Astrocyte (in vitro differentiated cells and primary cell): ENCODE measurements around the gene NLGN1. TPM values are rescaled to one million over a fixed set of nuclear protein-coding genes. Genes with fewer than 3 reads are reported as not detected.
A peak's percentile ranks its signal among the peaks of the same experiment; 100 is the strongest.

Experiments
- DNase-seq: peaks from one replicate; pipeline ENCODE4 v3.0.0-alpha.2; 2010; ENCODE audit warnings: low read depth
- FAIRE-seq: peaks from 2 replicates; lab custom pipeline; 2011; peaks lifted over from hg19 to GRCh38; lab: Jason Lieb, UNC
- H2AFZ ChIP-seq: 2 replicates; pipeline ENCODE4 v1.6.0; 2012; ENCODE audit warnings: low read depth, low read length, inconsistent platforms
- H3K27ac ChIP-seq: 2 replicates; pipeline ENCODE4 v1.5.1; 2011; ENCODE audit warnings: low read depth, low read length, inconsistent platforms
- H3K27me3 ChIP-seq: 2 replicates; pipeline ENCODE4 v1.6.0; 2011; ENCODE audit warnings: low read length, inconsistent platforms; ENCODE audit not compliant: insufficient read depth
- H3K36me3 ChIP-seq: 2 replicates; pipeline ENCODE4 v1.5.1; 2011; ENCODE audit warnings: low read length, inconsistent platforms; ENCODE audit not compliant: insufficient read depth
- H3K4me1 ChIP-seq: 2 replicates; pipeline ENCODE4 v1.5.1; 2011; ENCODE audit warnings: low read length, inconsistent platforms; ENCODE audit not compliant: insufficient read depth
- H3K4me2 ChIP-seq: 2 replicates; pipeline ENCODE4 v1.6.0; 2012; ENCODE audit warnings: low read length, inconsistent platforms
- H3K4me3 ChIP-seq: 2 replicates; pipeline ENCODE4 v1.5.1; 2011; ENCODE audit warnings: low read depth, mild to moderate bottlenecking, low read length, inconsistent platforms; ENCODE audit not compliant: insufficient read depth
- H3K79me2 ChIP-seq: 2 replicates; pipeline ENCODE4 v1.6.0; 2012; ENCODE audit warnings: mild to moderate bottlenecking, low read length, inconsistent platforms; ENCODE audit not compliant: insufficient read depth
- H3K9ac ChIP-seq: 2 replicates; pipeline ENCODE4 v1.6.0; 2012; ENCODE audit warnings: mild to moderate bottlenecking, low read length, inconsistent platforms
- H3K9me3 ChIP-seq: 2 replicates; pipeline ENCODE4 v1.5.1; 2012; ENCODE audit warnings: low read depth, mild to moderate bottlenecking, low read length, inconsistent platforms; ENCODE audit not compliant: insufficient read depth
- H4K20me1 ChIP-seq: 2 replicates; pipeline ENCODE4 v1.6.0; 2012; ENCODE audit warnings: low read length, inconsistent platforms; ENCODE audit not compliant: insufficient read depth
- H3K27ac Mint-ChIP-seq: one replicate; pipeline ENCODE4 v1.8.0; 2021; ENCODE audit warnings: mild to moderate bottlenecking, mixed read lengths; ENCODE audit not compliant: unreplicated experiment
- H3K27me3 Mint-ChIP-seq: one replicate; pipeline ENCODE4 v1.8.0; 2021; ENCODE audit warnings: low read depth, mixed read lengths; ENCODE audit not compliant: unreplicated experiment
- H3K36me3 Mint-ChIP-seq: one replicate; pipeline ENCODE4 v1.8.0; 2021; ENCODE audit warnings: low read depth, mixed read lengths; ENCODE audit not compliant: unreplicated experiment
- H3K4me1 Mint-ChIP-seq: one replicate; pipeline ENCODE4 v1.8.0; 2021; ENCODE audit warnings: low read depth, mixed read lengths; ENCODE audit not compliant: unreplicated experiment
- H3K4me3 Mint-ChIP-seq: one replicate; pipeline ENCODE4 v1.8.0; 2021; ENCODE audit warnings: mild to moderate bottlenecking, moderate library complexity, mixed read lengths; ENCODE audit not compliant: unreplicated experiment
- H3K9me3 Mint-ChIP-seq: one replicate; pipeline ENCODE4 v1.8.0; 2021; ENCODE audit warnings: mild to moderate bottlenecking, mixed read lengths; ENCODE audit not compliant: unreplicated experiment
- CTCF ChIP-seq: IDR thresholded peaks from 2 replicates; pipeline ENCODE4 v1.5.1; 2011; ENCODE audit warnings: low read depth, mild to moderate bottlenecking, inconsistent platforms, low read length, moderate library complexity; ENCODE audit not compliant: insufficient read depth
- EZH2 ChIP-seq: IDR thresholded peaks from 2 replicates; pipeline ENCODE4 v1.6.1; 2012; ENCODE audit warnings: mild to moderate bottlenecking, low read length, inconsistent platforms; ENCODE audit not compliant: insufficient read depth
- total RNA-seq: library from RNA; stranded (reverse); gene quantifications from 2 replicates; pipeline ENCODE4 v1.2.1, GENCODE V29; 2021

Gene NLGN1
- total RNA-seq, 1 donor from 2014 or later = 1.2 TPM

DNA sequence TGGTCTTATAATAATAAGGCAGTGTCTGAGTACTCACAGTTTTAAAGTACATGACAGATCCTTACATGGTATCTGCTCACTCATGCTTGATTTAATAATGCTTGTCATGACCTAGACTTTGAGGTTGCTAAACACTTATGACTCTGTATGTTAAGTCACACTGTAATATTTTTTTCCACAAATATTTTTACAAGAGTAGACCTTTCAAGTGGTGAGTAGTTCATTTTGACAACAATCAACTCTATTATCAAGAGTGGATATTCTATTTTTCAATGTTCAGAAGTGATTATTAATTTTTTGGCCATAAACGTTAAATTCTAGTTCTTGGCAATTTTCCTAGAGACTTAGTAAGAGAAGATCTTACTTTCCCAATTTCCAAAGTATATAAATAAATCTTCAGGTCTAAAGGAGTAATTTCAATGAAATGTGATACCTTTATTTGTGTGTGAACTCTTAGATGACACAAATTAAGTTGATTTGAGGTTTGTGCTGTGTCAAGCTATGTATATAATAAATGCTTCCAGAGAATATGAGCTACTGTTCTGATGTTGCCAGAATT, 104.5 kb downstream of the NLGN1 start:
- peak; percentile 73 for DNase-seq
- no peaks in the 10 kb centered on the region for H3K9me3 ChIP-seq
- H3K27me3 Mint-ChIP-seq = no peaks in the 10 kb centered on the region
- H3K4me2 ChIP-seq = no peak overlapping the region
- H3K4me1 Mint-ChIP-seq = no peaks in the 10 kb centered on the region
- no peak overlapping the region for H3K9ac ChIP-seq
- H2AFZ ChIP-seq = no peak overlapping the region
- H3K4me3 ChIP-seq = no peak overlapping the region
- H3K79me2 ChIP-seq = no peaks in the 10 kb centered on the region
- no peaks in the 10 kb centered on the region for H3K9me3 Mint-ChIP-seq
- H3K27ac ChIP-seq = no peak overlapping the region
- H4K20me1 ChIP-seq = no peaks in the 10 kb centered on the region
- no peaks in the 10 kb centered on the region for H3K36me3 ChIP-seq
- H3K4me3 Mint-ChIP-seq = no peak overlapping the region
- no peaks in the 10 kb centered on the region for H3K27me3 ChIP-seq
- H3K27ac Mint-ChIP-seq = no peak overlapping the region
- no peak for FAIRE-seq
- H3K36me3 Mint-ChIP-seq = no peaks in the 10 kb centered on the region
- H3K4me1 ChIP-seq = no peaks in the 10 kb centered on the region
- TF ChIP-seq CTCF (no peak), EZH2 (no peak)

- H3K4me3 ChIP-seq = no peak overlapping the region
- no peaks in the 10 kb centered on the region for H3K79me2 ChIP-seq
- no peak overlapping the region for H3K27ac ChIP-seq
- Mint-ChIP-seq H3K9me3 (no peaks in the 10 kb centered on the region), H3K4me1 (no peaks in the 10 kb centered on the region), H3K4me3 (no peak overlapping the region), H3K36me3 (no peaks in the 10 kb centered on the region), H3K27ac (no peak overlapping the region), H3K27me3 (no peaks in the 10 kb centered on the region)
- no peaks in the 10 kb centered on the region for H3K4me1 ChIP-seq
- H3K36me3 ChIP-seq = no peaks in the 10 kb centered on the region
- no peak overlapping the region for H3K4me2 ChIP-seq
- TF ChIP-seq EZH2 = no peak
- TF ChIP-seq CTCF = no peak
- H3K27me3 ChIP-seq = no peaks in the 10 kb centered on the region
- FAIRE-seq (no peak), DNase-seq (peak; percentile 71)
- no peak overlapping the region for H3K9ac ChIP-seq
- H4K20me1 ChIP-seq = no peaks in the 10 kb centered on the region
- H2AFZ ChIP-seq = no peak overlapping the region
- no peaks in the 10 kb centered on the region for H3K9me3 ChIP-seq
Measured at GRCh38 chr3:173502983-173503568, 105.5 kb downstream of the NLGN1 start.

DNA sequence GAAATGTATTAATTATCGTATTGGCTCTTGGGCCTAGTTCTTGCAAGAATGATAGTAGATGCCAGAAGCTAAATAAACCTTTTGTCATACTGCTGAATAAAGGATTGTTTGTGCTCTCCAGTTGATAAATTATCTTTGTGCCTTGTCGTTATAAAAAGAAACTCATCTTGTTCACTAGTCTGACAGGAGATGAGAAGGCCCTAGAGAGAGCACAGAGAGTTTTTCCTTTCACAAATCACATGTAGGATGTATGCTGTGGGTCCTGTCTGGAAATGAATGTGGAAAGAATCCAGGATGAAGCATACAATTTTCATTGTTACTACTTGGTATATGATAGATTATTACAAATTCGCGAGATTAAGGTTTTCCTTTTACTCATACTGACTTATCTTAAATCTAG, 113.0 kb downstream of the NLGN1 start:
- Histone ChIP-seq H3K4me3 (no peak overlapping the region), H3K4me2 (no peak overlapping the region), H3K9ac (no peak overlapping the region), H3K27ac (no peak overlapping the region), H3K36me3 (no peaks in the 10 kb centered on the region), H3K9me3 (no peaks in the 10 kb centered on the region), H2AFZ (no peak overlapping the region), H4K20me1 (no peaks in the 10 kb centered on the region), H3K4me1 (no peaks in the 10 kb centered on the region), H3K27me3 (no peaks in the 10 kb centered on the region), H3K79me2 (no peaks in the 10 kb centered on the region)
- no peak for TF ChIP-seq CTCF
- TF ChIP-seq EZH2 = no peak
- Mint-ChIP-seq H3K27ac (no peak overlapping the region), H3K9me3 (no peaks in the 10 kb centered on the region), H3K4me3 (no peak overlapping the region), H3K36me3 (no peaks in the 10 kb centered on the region), H3K27me3 (no peaks in the 10 kb centered on the region), H3K4me1 (no peaks in the 10 kb centered on the region)
- DNase-seq = no peak
- no peak for FAIRE-seq
